NB4 (cell line): ENCODE results near the gene ADAMTS2.

ENCODE experiments used
- DNase-seq: peaks from one replicate; pipeline ENCODE4 v3.0.0; 2010; ENCODE audit warnings: low read depth
- H3K4me3 ChIP-seq: one replicate; pipeline ENCODE4 v1.5.1; 2011; ENCODE audit warnings: mild to moderate bottlenecking, low read depth, low read length, moderate library complexity
- CTCF ChIP-seq: IDR thresholded peaks from one replicate; pipeline ENCODE4 v1.5.1; 2012; ENCODE audit warnings: low read depth, low read length
- MYC ChIP-seq: IDR thresholded peaks from 2 replicates; pipeline ENCODE4 v1.6.1; 2011; ENCODE audit warnings: low read depth, low read length
- POLR2A ChIP-seq: IDR thresholded peaks from 2 replicates; pipeline ENCODE4 v1.6.1; 2011; ENCODE audit warnings: mild to moderate bottlenecking; ENCODE audit not compliant: insufficient read length; ENCODE audit errors: extremely low read depth
- TF ChIP-seq, protein P1 (sequence below): IDR thresholded peaks from 2 replicates; pipeline ENCODE4 v1.6.1; 2011; ENCODE audit warnings: low read depth, low read length

Gene ADAMTS2

DNA sequence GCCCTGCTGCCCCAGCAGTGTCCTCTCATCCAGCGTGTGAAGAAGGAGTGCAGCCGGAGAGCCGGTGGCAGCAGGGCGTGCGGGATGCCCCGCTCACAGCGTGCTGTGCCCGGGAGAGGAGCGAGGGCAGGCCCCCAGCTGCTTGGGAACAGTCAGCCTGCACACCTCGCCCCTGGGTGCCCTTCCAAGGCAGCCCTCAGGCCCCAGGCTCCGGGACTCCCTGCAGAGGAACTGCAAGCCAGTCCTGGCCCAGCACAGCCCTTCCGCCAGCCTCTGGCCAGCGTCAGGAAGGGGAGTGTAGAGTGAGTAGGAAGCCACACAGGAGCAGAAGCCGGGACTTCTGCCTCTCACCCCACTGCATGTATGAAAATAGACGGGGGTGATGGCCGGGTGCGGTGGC lies 43.5 kb downstream of the ADAMTS2 start:
- no peak overlapping the region for H3K4me3 ChIP-seq
- no peak for TF ChIP-seq MYC
- no peak for TF ChIP-seq POLR2A
- no peak for TF ChIP-seq CTCF
- TF ChIP-seq, protein P1, sequence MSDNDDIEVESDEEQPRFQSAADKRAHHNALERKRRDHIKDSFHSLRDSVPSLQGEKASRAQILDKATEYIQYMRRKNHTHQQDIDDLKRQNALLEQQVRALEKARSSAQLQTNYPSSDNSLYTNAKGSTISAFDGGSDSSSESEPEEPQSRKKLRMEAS = no peak
- no peak for DNase-seq

DNA sequence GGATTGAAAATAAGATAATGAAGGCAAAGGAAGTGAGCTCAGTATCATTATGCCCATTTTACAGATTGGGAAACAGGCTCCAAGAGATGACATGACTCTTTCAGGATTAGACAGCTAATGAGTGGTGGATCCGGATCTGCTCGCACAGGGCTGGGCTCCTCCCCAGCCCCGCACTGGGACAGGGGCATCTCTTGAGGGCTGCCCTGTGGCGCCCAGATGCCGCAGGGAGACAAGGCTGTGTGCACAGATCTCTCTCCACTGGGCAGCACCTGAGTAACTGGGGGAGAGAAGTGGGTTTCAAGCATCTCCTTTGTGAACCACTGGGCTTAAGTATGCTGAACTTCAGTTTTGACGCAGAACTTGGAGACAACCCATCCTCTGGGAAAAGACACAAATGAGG lies 43.9 kb downstream of the ADAMTS2 start:
- no peak overlapping the region for H3K4me3 ChIP-seq
- no peak for TF ChIP-seq POLR2A
- TF ChIP-seq, protein P1 = no peak
- no peak for TF ChIP-seq CTCF
- TF ChIP-seq MYC = no peak
- DNase-seq = no peak

DNA sequence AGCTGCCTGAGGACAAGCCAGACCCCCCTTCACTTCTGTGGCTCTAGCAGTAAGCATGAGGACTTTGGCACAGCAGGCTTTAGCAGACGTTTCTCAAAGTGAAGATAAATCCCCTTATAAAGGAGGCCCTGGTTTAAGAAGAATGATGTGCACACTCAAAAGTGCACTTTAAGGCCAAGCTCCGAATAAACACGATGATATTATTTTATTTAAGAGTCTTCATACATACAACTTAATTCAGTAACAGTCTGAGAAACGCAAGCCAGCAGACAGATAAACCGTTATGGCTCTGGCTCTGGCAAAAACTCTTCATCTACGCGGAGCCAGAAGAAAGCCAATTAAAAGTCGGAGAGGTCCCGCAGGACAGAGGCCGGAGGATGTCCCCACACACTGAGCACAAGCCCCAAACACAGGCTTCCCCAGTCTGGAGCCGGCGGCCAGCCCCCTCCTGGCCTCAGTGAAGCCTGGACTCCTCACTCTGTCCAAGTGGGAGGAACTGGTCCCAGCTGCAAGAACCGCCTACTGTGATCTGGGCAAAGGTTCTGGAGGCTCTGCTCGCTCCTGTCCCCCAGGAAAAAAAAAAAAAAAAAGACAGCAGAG lies 44.6 kb downstream of the ADAMTS2 start:
- no peak overlapping the region for H3K4me3 ChIP-seq
- TF ChIP-seq MYC (no peak), CTCF (no peak), POLR2A (no peak)
- TF ChIP-seq, protein P1 = no peak
- no peak for DNase-seq

GRCh38 chr5:179298181-179298993 lies 46.9 kb downstream of the ADAMTS2 start:
- DNase-seq = no peak
- no peak overlapping the region for H3K4me3 ChIP-seq
- TF ChIP-seq, protein P1 = no peak
- TF ChIP-seq CTCF (no peak), POLR2A (no peak), MYC (no peak)

GRCh38 chr5:179297486-179298180 lies 47.6 kb downstream of the ADAMTS2 start:
- H3K4me3 ChIP-seq = no peak overlapping the region
- TF ChIP-seq, protein P1 = no peak
- TF ChIP-seq MYC (no peak), CTCF (no peak), POLR2A (no peak)
- no peak for DNase-seq
